HepG2 (cell line): ENCODE data around the gene BICRAL. TPM values are rescaled to one million over a fixed set of nuclear protein-coding genes. Genes with fewer than 3 reads are reported as not detected.

Source experiments
- CBX1 ChIP-seq: IDR thresholded peaks from one replicate; pipeline ENCODE4 v1.6.1; 2016; ENCODE audit warnings: antibody characterized with exemption, low read depth
- HMGA1 ChIP-seq: sonication (generic); formaldehyde crosslinking; conservative IDR thresholded peaks from 2 replicates; pipeline ENCODE4 v1.4.0; 2020; ENCODE audit warnings: missing genetic modification reagents
- PREB ChIP-seq: sonication (generic); formaldehyde crosslinking; IDR thresholded peaks from 2 replicates; pipeline ENCODE4 v1.4.0; 2020; ENCODE audit warnings: missing genetic modification reagents
- SAFB2 ChIP-seq: sonication (generic); formaldehyde crosslinking; IDR thresholded peaks from 2 replicates; pipeline ENCODE4 v1.5.1; 2020; ENCODE audit warnings: missing genetic modification reagents, low read depth, mild to moderate bottlenecking, borderline replicate concordance
- SRSF4 ChIP-seq: fragments of 200-400 bp; formaldehyde crosslinking; IDR thresholded peaks from one replicate; pipeline ENCODE4 v1.6.1; 2018; ENCODE audit warnings: mild to moderate bottlenecking, low read depth, low read length, moderate library complexity; ENCODE audit not compliant: poor library complexity, severe bottlenecking
- U2AF1 ChIP-seq: fragments of 200-400 bp; formaldehyde crosslinking; optimal IDR thresholded peaks from 2 replicates; pipeline ENCODE3; 2017; ENCODE audit warnings: mild to moderate bottlenecking, low read depth, low read length
- ZNF263 ChIP-seq: sonication (generic); formaldehyde crosslinking; IDR thresholded peaks from 2 replicates; pipeline ENCODE4 v1.4.0; 2020; ENCODE audit warnings: missing genetic modification reagents
- ZNF331 ChIP-seq: sonication (generic); formaldehyde crosslinking; IDR thresholded peaks from 2 replicates; pipeline ENCODE4 v1.4.0; 2020; ENCODE audit warnings: missing genetic modification reagents
- ZNF576 ChIP-seq: sonication (generic); formaldehyde crosslinking; IDR thresholded peaks from 2 replicates; pipeline ENCODE4 v1.4.0; 2020; ENCODE audit warnings: mild to moderate bottlenecking, missing genetic modification reagents
- ZNF670 ChIP-seq: sonication (generic); formaldehyde crosslinking; IDR thresholded peaks from 2 replicates; pipeline ENCODE4 v1.8.0; 2022; ENCODE audit warnings: mild to moderate bottlenecking, missing genetic modification reagents, borderline replicate concordance
- ZNF883 ChIP-seq: sonication (generic); formaldehyde crosslinking; IDR thresholded peaks from 2 replicates; pipeline ENCODE4 v1.5.1; 2020; ENCODE audit warnings: mild to moderate bottlenecking, missing genetic modification reagents; ENCODE audit errors: not compliant biosample characterization
- ZSCAN12 ChIP-seq: sonication (generic); formaldehyde crosslinking; IDR thresholded peaks from 2 replicates; pipeline ENCODE4 v1.9.0; 2021; ENCODE audit warnings: mild to moderate bottlenecking, missing genetic modification reagents
- polyA plus RNA-seq, 8 experiments: library from polyadenylated mRNA; depleted of rRNA in 3 of 8; stranded (reverse) in 7 of 8; unstranded in 1 of 8; fragments of >200 nt; fragmentation: Illumina TruSeq in 4 of 8; extraction: Trizol in 4 of 8; gene quantifications; 2 replicates each; pipeline versions ENCODE4 v1.2.1 to v1.2.3, GENCODE V29; 2011 to 2016; ENCODE audit warnings: low read depth in 4 of 8, missing spikeins in 1 of 8, mixed read lengths in 1 of 8; ENCODE audit not compliant: insufficient read depth in 1 of 8
- total RNA-seq, 5 experiments: library from RNA; depleted of rRNA; stranded (reverse); fragments of >200 nt; fragmentation: Illumina TruSeq; extraction: Trizol; gene quantifications; 2 replicates each; pipeline ENCODE4 v1.2.3, GENCODE V29; 2016; ENCODE audit warnings: low read depth in 1 of 5
- TF ChIP-seq, protein P1 (sequence below): sonication (generic); formaldehyde crosslinking; IDR thresholded peaks from 2 replicates; pipeline ENCODE4 v1.5.0; 2020; ENCODE audit warnings: mild to moderate bottlenecking, missing genetic modification reagents, borderline replicate concordance
- TF ChIP-seq, protein P2 (sequence below): sonication (generic); formaldehyde crosslinking; IDR thresholded peaks from 2 replicates; pipeline ENCODE4 v1.4.0; 2020; ENCODE audit warnings: missing genetic modification reagents

The BICRAL gene
- total and polyA plus RNA-seq, 2 of the 13 experiments (the other 11 are each of a cell fraction or from before 2014, with no cell fraction given): 5.0 to 13.5 TPM

- TF ChIP-seq, protein P1, sequence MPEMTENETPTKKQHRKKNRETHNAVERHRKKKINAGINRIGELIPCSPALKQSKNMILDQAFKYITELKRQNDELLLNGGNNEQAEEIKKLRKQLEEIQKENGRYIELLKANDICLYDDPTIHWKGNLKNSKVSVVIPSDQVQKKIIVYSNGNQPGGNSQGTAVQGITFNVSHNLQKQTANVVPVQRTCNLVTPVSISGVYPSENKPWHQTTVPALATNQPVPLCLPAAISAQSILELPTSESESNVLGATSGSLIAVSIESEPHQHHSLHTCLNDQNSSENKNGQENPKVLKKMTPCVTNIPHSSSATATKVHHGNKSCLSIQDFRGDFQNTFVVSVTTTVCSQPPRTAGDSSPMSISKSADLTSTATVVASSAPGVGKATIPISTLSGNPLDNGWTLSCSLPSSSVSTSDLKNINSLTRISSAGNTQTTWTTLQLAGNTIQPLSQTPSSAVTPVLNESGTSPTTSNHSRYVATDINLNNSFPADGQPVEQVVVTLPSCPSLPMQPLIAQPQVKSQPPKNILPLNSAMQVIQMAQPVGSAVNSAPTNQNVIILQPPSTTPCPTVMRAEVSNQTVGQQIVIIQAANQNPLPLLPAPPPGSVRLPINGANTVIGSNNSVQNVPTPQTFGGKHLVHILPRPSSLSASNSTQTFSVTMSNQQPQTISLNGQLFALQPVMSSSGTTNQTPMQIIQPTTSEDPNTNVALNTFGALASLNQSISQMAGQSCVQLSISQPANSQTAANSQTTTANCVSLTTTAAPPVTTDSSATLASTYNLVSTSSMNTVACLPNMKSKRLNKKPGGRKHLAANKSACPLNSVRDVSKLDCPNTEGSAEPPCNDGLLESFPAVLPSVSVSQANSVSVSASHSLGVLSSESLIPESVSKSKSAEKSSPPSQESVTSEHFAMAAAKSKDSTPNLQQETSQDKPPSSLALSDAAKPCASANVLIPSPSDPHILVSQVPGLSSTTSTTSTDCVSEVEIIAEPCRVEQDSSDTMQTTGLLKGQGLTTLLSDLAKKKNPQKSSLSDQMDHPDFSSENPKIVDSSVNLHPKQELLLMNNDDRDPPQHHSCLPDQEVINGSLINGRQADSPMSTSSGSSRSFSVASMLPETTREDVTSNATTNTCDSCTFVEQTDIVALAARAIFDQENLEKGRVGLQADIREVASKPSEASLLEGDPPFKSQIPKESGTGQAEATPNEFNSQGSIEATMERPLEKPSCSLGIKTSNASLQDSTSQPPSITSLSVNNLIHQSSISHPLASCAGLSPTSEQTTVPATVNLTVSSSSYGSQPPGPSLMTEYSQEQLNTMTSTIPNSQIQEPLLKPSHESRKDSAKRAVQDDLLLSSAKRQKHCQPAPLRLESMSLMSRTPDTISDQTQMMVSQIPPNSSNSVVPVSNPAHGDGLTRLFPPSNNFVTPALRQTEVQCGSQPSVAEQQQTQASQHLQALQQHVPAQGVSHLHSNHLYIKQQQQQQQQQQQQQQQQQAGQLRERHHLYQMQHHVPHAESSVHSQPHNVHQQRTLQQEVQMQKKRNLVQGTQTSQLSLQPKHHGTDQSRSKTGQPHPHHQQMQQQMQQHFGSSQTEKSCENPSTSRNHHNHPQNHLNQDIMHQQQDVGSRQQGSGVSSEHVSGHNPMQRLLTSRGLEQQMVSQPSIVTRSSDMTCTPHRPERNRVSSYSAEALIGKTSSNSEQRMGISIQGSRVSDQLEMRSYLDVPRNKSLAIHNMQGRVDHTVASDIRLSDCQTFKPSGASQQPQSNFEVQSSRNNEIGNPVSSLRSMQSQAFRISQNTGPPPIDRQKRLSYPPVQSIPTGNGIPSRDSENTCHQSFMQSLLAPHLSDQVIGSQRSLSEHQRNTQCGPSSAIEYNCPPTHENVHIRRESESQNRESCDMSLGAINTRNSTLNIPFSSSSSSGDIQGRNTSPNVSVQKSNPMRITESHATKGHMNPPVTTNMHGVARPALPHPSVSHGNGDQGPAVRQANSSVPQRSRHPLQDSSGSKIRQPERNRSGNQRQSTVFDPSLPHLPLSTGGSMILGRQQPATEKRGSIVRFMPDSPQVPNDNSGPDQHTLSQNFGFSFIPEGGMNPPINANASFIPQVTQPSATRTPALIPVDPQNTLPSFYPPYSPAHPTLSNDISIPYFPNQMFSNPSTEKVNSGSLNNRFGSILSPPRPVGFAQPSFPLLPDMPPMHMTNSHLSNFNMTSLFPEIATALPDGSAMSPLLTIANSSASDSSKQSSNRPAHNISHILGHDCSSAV (CRISPR knock-in tag): no peak
- 0 out of 2 replicates have a peak, but pooled peaks have one; percentile 48 for TF ChIP-seq ZNF263 (CRISPR knock-in tag)
- TF ChIP-seq U2AF1: no peak
- TF ChIP-seq, protein P2, sequence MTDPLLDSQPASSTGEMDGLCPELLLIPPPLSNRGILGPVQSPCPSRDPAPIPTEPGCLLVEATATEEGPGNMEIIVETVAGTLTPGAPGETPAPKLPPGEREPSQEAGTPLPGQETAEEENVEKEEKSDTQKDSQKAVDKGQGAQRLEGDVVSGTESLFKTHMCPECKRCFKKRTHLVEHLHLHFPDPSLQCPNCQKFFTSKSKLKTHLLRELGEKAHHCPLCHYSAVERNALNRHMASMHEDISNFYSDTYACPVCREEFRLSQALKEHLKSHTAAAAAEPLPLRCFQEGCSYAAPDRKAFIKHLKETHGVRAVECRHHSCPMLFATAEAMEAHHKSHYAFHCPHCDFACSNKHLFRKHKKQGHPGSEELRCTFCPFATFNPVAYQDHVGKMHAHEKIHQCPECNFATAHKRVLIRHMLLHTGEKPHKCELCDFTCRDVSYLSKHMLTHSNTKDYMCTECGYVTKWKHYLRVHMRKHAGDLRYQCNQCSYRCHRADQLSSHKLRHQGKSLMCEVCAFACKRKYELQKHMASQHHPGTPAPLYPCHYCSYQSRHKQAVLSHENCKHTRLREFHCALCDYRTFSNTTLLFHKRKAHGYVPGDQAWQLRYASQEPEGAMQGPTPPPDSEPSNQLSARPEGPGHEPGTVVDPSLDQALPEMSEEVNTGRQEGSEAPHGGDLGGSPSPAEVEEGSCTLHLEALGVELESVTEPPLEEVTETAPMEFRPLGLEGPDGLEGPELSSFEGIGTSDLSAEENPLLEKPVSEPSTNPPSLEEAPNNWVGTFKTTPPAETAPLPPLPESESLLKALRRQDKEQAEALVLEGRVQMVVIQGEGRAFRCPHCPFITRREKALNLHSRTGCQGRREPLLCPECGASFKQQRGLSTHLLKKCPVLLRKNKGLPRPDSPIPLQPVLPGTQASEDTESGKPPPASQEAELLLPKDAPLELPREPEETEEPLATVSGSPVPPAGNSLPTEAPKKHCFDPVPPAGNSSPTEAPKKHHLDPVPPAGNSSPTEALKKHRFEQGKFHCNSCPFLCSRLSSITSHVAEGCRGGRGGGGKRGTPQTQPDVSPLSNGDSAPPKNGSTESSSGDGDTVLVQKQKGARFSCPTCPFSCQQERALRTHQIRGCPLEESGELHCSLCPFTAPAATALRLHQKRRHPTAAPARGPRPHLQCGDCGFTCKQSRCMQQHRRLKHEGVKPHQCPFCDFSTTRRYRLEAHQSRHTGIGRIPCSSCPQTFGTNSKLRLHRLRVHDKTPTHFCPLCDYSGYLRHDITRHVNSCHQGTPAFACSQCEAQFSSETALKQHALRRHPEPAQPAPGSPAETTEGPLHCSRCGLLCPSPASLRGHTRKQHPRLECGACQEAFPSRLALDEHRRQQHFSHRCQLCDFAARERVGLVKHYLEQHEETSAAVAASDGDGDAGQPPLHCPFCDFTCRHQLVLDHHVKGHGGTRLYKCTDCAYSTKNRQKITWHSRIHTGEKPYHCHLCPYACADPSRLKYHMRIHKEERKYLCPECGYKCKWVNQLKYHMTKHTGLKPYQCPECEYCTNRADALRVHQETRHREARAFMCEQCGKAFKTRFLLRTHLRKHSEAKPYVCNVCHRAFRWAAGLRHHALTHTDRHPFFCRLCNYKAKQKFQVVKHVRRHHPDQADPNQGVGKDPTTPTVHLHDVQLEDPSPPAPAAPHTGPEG: peak; percentile 53; the same call in 1 of the 2 replicates
- TF ChIP-seq SAFB2 (CRISPR knock-in tag): peak; percentile 83; the same call in 1 of the 2 replicates
- no peak for TF ChIP-seq ZNF670 (CRISPR knock-in tag)
- no peak for TF ChIP-seq HMGA1 (CRISPR knock-in tag)
- no peak for TF ChIP-seq ZNF883
- no peak for TF ChIP-seq PREB (CRISPR knock-in tag)
- TF ChIP-seq CBX1: no peak
- no peak for TF ChIP-seq SRSF4
- TF ChIP-seq ZSCAN12: no peak
- no peak for TF ChIP-seq ZNF576 (CRISPR knock-in tag)
- TF ChIP-seq ZNF331 (CRISPR knock-in tag): 0 out of 2 replicates have a peak, but pooled peaks have one; percentile 40
These were observed 36.7 kb upstream of the BICRAL start (continued) for GRCh38 chr6:42745083-42745639.
